Activated CD4-positive, alpha-beta T cell treated with anti-CD3 and anti-CD28 coated beads, Interleukin-2, amount 50 U/mL, for 16 hours (primary cell): ENCODE measurements around the gene CPSF3.
A peak's percentile ranks its signal among the peaks of the same experiment; 100 is the strongest.

Source experiments
- DNase-seq: peaks from one replicate; pipeline ENCODE4 v3.0.0-alpha.2; 2020

The CPSF3 gene

GRCh38 chr2:9422321-9423099 lies 944 bp upstream of the CPSF3 start:
- peak; percentile 62 for DNase-seq

GRCh38 chr2:9423922-9424272 lies 443 bp downstream of the CPSF3 start:
- no peak for DNase-seq

- DNase-seq, result peak; percentile 22
Observed at GRCh38 chr2:9424447-9425164, 1.2 kb downstream of the CPSF3 start.

- no peak for DNase-seq
Observed at GRCh38 chr2:9428965-9429577, 5.6 kb downstream of the CPSF3 start.

DNA sequence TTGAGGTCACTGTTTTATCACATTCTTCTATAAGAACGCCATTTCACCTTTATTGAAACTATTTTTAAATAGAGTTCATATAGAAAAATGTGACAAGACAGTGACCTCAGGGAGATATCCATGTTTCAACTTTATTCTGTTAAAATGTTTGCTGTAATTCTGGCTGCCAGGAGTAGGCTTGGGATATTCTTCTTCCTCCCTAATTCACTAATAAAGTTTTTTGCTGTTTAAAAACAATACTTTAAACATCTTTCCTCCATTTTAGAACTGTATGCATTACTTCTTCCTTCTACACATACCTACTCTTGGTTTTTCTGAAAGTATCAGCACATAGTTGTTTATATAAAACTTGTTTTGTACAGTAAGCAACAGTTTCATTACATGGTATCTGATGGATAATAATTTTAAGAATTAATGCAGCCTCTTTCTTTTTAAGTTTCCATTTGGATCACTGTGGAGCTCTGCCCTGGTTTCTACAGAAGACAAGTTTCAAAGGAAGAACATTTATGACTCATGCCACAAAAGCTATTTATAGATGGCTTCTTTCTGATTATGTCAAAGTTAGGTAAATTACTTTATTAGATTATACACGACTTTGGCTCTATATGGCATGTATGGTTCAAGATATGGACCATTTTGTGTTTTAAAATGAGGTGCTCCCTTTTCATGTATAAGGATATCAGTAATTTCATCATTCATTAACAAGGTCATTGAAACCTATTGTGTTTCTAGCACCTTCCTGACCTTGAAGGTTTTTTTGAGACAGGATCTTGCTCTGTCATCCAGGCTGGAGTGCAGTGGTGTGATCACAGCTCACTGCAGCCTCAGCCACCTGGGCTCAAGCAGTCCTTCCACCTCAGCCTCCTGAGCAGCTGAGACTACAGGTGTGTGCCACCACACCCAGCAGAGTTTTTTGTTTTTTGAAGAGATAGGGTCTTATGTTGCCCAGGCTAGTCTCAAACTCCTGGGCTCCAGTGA lies 7.2 kb downstream of the CPSF3 start:
- DNase-seq, result peak; percentile 29

- DNase-seq, result no peak
Observed at GRCh38 chr2:9434489-9434888, 11.0 kb downstream of the CPSF3 start.

DNA sequence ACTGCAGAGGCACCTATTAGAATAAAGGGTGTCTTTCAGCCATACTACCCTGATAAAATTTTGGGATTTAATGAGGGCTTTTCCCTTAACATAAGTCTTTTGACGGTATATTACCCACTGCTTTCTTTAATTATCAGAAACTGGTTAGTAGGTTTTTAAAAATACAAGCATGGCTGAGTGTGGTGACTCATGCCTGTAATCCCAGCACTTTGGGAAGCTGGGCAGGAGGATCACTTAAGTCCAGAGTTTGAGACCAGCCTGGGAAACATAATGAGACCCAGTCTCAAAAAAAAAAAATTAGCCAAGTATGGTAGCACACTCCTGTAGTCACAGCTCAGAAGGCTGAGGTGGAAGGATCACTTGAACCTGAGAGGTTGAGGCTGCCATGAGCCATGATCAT lies 16.1 kb downstream of the CPSF3 start:
- DNase-seq, result no peak

GRCh38 chr2:9440058-9440727 lies 16.7 kb downstream of the CPSF3 start:
- DNase-seq, result no peak

- DNase-seq, result no peak
Observed at GRCh38 chr2:9441556-9441955, 18.1 kb downstream of the CPSF3 start.

DNA sequence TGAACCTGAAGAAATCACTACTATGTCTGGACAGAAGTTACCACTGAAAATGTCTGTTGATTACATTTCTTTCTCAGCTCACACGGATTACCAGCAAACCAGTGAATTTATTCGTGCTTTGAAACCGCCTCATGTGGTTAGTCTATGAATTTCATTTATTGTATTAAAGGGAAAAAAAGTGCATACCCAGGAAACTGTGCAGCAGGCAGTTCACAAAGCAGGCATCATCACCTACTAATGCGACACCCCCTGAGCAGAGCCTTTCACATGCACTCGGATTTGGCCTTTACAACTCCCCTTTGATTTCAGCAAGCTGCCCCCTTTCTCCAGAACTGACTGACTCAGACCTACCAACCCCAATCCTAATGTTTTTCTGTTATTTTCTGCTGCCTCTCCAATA lies 20.1 kb downstream of the CPSF3 start:
- no peak for DNase-seq

DNA sequence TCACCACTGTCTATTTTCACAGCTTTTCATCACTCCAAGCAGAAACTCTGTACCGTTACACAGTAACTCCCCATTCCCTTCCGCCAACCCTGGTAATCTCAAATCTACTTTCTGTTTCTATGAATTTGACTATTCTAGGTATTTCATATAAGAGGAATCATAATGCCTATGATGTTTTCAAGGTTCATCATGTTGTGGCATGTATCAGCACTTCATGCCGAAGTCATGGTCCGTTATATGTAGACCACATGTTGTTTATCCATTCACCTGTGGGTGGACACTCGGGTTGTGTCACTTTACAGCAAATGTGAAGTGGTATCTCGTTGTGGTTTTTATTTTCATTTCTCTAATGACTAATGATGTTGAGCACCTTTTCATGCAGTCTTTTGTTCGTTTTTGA lies 21.6 kb downstream of the CPSF3 start:
- DNase-seq, result peak; percentile 23

GRCh38 chr2:9451231-9451630 lies 27.8 kb downstream of the CPSF3 start:
- no peak for DNase-seq

DNA sequence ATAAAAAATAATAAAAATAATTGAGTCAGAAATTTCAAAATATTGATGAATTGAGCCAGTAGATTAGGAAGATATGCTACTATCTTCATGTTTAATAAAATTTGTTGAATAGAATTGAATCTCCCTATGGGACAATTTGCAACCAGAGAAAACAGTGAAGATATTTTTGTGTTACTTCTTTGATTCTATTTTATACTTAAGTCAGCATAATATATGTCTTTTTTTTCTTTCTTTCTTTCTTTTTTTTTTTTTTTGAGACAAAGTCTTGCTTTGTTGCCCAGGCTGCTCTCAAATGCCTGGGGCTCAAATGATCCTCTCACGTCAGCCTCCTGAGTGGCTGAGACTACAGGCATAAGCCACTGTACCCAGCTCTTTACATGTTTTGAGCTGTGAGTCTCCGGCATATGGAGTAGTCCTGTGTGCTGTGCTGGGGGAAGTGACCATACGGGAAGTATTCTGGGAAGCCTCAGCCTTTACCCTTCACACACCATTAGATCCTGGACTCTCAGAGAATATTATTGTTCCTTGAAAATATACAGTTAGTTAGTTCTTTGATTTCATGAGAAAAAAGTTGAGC lies 37.1 kb downstream of the CPSF3 start:
- no peak for DNase-seq

DNA sequence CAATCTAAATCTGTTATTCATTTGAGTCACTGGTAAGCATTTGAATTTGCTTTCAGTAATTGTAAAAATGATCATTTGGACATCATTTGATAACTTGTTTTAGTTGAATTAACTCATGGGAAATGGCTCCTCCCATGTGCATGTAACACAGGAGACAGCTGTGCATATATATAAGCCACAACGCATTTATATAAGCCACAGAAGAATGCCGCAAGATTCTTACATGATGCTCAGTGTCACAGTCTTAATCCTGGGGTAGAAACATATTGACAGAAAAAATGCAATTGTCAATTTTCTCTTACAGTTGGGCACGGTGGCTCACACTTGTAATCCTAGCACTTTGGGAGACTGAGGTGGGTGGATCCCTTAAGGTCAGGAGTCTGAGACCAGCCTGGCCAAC lies 37.6 kb downstream of the CPSF3 start:
- no peak for DNase-seq

DNA sequence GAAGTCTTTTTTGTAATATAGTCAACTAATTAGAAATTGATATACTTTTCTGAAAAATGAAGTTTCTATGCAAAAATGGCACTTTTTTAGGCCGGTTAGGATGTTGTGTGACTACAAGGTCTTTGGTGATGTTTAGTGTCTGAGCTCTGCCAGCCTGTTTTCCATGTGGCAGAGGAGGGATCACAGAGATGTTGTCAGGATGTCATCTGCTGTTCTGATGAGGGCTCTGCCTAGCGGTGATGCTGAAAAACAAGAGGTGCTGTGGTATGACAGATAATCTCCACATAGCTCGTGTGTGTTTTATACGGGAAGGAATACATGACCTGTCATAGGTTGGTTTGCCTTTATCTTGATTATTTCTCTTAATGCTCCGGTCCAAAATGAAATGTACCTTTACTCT lies 38.9 kb downstream of the CPSF3 start:
- DNase-seq, result no peak

DNA sequence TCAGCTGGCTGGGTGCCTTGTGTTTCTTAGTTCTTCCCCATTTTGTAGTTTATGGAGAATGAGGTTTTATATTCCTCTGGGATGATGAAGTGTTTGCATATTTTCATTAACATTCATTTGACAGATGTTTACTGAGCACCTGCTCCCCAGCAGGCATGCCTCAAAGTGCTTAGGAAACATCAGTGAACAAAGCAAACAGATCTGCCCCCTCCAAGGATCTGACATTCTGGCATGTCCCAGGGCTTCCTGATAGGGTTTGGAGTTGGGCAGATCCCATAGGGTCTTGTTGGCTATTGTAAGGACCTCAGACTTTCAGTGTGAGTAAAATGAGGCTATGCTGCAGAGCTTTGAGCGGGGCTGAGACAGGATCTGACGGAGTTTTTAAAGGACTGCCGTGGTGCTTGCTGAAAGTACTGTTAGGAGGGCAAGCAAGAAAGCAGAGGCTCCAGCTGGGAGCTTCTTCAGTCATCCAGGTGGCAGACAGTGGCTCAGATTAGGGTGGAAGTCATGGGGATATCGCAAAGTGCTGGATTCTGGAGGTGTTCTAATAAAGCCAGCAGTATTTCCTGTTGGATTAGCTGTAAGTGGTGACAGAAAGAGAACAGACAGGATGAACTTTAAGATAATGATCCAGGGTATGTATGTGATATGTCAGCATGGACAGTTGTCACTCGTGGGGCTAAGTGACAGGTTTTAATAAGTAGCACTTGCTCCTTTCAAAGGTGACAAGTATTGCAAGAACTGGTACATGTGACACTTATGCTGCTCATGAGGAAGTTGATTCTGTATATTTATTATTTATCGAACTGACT lies 39.6 kb downstream of the CPSF3 start:
- no peak for DNase-seq

DNA sequence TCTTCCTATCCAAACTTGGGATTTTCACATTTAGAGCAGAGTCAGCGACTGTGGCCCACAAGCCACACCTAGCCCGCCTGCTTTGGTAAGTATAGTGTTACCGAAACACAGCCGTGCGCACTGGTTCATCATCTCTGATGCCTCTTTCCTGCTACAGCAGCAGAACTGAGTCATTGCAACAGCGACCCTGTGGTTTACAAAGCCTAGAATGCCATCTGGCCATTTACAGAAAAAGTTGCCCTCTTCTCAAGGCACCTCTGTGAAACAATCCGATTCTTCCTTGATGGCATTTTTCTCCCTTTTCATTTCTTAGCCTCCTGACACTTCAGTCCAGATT lies 40.2 kb downstream of the CPSF3 start:
- DNase-seq, result peak; percentile 66

DNA sequence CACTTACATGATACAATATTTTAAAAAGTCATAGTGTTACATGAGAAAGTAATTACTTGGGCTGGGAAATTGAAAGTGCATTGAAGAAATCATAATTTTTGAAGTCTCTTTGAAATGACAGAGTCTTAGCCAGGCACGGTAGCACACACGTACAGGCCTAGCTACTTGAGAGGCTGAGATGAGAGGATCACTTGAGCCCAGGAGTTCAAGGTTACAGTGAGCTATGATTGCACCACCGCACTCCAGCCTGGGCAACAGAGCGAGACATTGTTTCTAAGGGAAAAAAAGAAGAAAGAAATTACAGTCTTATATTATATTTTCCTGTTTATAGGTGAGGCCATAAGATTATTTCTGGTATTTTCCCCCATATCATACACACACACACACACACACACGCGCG lies 41.7 kb downstream of the CPSF3 start:
- DNase-seq, result no peak

DNA sequence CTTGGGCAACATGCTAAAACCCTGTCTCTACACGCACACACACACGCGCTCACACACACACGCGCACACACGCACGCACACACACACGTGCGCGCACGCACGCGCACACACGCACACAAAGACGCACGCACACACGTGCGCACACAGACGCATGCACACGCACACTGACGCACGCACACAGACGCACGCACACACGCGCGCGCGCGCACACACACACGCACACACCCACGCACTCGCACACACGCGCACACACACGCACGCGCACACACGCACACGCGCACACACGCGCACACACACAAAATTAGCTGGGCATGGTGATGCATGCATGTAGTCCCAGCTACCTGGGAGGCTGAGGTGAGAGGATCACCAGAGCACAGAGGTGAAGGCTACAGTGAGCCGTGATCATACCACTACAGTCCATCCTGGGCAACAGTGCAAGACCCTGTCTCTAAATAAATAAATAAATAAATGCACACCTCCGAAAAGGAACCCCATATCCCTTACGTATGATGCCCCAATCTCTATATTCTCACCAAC lies 42.8 kb downstream of the CPSF3 start:
- no peak for DNase-seq

DNA sequence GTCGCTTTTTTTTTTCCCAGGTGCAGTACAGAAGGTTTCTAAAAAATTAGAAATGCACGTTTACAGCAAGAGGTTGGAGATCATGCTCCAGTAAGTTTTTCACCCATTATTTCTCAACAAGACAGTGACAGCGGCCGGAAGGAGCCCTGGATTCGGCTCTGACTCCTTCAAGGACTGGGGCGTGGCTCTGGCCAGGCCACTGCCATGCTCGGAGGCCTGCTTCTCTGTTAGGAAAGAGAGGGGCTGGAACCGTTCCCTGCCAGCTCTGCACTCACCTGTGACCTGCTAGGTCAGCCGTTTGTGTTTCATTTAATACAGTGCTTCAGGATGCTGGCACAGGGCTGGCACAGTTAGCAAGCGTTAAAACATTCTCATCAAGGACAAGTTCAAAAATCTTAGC lies 44.2 kb downstream of the CPSF3 start:
- no peak for DNase-seq

DNA sequence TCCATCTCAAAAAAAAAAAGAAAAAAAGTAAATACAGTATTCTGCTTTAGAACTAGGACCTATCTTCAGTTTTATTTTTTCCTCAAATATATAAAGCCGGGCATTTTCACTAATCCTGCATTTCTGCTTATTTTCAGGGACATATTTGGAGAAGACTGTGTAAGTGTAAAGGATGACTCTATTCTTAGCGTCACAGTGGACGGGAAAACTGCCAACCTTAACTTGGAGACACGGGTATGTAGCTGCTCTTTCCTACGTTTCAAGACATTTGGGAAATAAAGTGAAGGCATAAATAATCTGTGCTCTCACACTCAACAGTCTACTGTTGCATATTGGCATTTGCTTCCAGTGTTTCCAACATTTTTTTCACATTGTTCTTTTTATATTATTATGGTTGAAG lies 47.8 kb downstream of the CPSF3 start:
- DNase-seq, result no peak
